Thyroid gland (tissue), 4 donors: ENCODE data around the gene SHF.

Experiments
- CTCF ChIP-seq, 6 experiments: fragments of 200-600 bp in 3 of 6; fragments of 450-650 bp in 3 of 6; sonication (generic) in 3 of 6; IDR thresholded peaks; one replicate each; pipeline ENCODE4 v1.5.1; 2016 to 2019; ENCODE audit warnings: antibody characterized with exemption in 6 of 6, mild to moderate bottlenecking in 2 of 6, inconsistent platforms in 1 of 6, moderate library complexity in 1 of 6
- POLR2A ChIP-seq, 2 donors: fragments of 450-650 bp; IDR thresholded peaks; one replicate each; pipeline ENCODE4 v1.6.1; 2017; ENCODE audit warnings: antibody characterized with exemption in 2 of 2, mild to moderate bottlenecking in 2 of 2, moderate library complexity in 1 of 2

DNA sequence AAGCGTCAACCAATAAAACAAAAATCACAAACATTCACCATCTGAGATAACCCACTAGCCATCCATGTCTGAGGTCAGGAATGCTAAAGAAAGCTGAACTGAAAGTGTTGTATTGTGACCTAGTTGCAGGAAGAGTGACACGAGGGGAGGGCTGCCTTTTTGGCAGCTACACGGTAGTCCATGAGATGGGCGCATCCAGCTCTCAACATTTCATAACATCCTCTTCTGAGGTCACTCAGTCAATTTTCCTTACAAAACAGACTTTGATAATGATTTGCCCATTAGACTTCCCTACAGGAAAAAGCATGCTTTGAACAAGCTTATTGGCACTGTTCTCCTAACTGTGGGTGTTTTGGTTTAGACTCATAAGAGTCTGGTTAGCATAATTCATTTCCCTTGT is 15.4 kb upstream of the SHF start:
- TF ChIP-seq CTCF (IDR thresholded peaks at IDR 0.05) (no peak), POLR2A (IDR thresholded peaks at IDR 0.05) (no peak)
